Spleen (tissue), 7 donors: ENCODE data around the gene DDOST.

Experiments used
- POLR2A ChIP-seq, 3 donors: fragments of 450-650 bp; IDR thresholded peaks; one replicate each; pipeline ENCODE4 v1.5.1; 2017; ENCODE audit warnings: antibody characterized with exemption in 3 of 3, mild to moderate bottlenecking in 1 of 3
- POLR2AphosphoS5 ChIP-seq, 3 donors: sonication (generic); formaldehyde crosslinking; IDR thresholded peaks; one replicate each; pipeline ENCODE4 v1.5.1; 2017; ENCODE audit warnings: antibody characterized with exemption in 3 of 3
- TF ChIP-seq, protein P1 (sequence below), 11 experiments: fragments of 200-600 bp in 7 of 11; fragments of 450-650 bp in 4 of 11; sonication (generic) in 4 of 11; IDR thresholded peaks in 8 of 11; conservative IDR thresholded peaks in 3 of 11; 1 replicate in 7 of 11; 2 replicates in 4 of 11; pipeline versions ENCODE4 v1.4.0 to v1.8.0; 2016 to 2021; ENCODE audit warnings: antibody characterized with exemption in 11 of 11, inconsistent platforms in 4 of 11, mild to moderate bottlenecking in 1 of 11
- donor health status: DM: no; HTN: no; CAD: no; lungs with moderate emphysema.
- donor health status: DM: no; HTN: no; CAD: no.
- donor health status: DM: no; HTN: no; CAD: no.

DNA sequence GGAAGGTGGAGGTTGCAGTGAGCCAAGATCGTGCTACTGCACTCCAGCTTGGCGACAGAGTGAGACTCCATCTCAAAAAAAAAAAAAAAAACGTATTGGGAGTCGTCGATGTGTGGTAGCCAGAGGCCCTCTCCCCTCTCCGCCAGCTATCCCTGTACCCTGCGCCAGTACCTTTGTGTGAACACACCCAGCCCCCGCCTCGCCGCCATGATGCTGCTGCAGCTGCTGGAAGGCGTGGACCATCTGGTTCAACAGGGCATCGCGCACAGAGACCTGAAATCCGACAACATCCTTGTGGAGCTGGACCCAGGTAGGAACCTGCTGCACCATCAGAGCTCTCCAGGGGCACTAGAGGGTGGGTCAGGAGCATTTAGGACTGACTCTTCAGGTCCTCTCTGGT lies 15.8 kb downstream of the DDOST start:
- TF ChIP-seq, protein P1, sequence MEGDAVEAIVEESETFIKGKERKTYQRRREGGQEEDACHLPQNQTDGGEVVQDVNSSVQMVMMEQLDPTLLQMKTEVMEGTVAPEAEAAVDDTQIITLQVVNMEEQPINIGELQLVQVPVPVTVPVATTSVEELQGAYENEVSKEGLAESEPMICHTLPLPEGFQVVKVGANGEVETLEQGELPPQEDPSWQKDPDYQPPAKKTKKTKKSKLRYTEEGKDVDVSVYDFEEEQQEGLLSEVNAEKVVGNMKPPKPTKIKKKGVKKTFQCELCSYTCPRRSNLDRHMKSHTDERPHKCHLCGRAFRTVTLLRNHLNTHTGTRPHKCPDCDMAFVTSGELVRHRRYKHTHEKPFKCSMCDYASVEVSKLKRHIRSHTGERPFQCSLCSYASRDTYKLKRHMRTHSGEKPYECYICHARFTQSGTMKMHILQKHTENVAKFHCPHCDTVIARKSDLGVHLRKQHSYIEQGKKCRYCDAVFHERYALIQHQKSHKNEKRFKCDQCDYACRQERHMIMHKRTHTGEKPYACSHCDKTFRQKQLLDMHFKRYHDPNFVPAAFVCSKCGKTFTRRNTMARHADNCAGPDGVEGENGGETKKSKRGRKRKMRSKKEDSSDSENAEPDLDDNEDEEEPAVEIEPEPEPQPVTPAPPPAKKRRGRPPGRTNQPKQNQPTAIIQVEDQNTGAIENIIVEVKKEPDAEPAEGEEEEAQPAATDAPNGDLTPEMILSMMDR (IDR thresholded peaks at IDR 0.05 in 8 of 11, conservative IDR thresholded peaks at IDR 0.05 in 3 of 11) = no peak
- no peak for TF ChIP-seq POLR2A (IDR thresholded peaks at IDR 0.05)
- TF ChIP-seq POLR2AphosphoS5 (IDR thresholded peaks at IDR 0.05) = peak in 2 of 3 donors; percentile 15 to 58
